22Rv1 (cell line): ENCODE results near the gene MREG.

Experiments
- ZFX ChIP-seq: fragments of 450-650 bp; IDR thresholded peaks from 2 replicates; pipeline ENCODE4 v1.6.1; 2017; ENCODE audit warnings: antibody characterized with exemption, borderline replicate concordance
- TF ChIP-seq, protein P1 (sequence below): fragments of 450-650 bp; IDR thresholded peaks from 2 replicates; pipeline ENCODE4 v1.5.1; 2017; ENCODE audit warnings: mild to moderate bottlenecking

DNA sequence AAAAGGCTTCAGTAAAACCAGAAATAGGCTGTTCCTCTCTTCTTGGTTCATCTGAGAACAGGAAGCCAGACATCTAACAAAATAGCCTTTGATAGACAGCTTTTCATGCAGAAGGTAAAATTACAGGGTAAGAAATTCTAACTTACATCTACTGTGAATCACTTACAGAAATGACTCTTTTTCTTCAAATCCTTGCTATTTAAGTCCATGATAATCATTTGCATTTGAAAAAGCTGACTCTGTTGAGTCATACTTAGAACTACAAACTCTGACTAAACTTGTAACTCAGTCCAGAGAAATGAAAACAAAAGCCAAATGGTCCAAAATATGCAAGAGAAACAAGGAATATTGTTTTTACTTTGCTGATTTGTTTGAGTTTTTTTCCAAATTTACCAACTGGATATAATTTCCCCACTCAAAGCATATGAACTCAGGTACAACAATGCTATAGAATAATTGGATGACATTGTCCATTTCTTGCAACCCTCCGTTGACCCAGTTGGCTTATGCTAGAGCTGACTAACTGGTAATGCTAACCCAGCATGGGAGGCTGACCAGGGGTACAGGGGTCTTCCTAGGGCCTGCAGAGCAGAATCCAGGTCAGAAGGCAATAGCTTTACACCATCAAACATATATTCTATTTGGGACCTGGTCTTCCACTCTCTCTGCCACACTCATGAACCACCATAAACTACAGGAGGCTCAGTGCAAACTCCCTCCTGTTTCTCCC is 18.8 kb upstream of the MREG start:
- TF ChIP-seq, protein P1, sequence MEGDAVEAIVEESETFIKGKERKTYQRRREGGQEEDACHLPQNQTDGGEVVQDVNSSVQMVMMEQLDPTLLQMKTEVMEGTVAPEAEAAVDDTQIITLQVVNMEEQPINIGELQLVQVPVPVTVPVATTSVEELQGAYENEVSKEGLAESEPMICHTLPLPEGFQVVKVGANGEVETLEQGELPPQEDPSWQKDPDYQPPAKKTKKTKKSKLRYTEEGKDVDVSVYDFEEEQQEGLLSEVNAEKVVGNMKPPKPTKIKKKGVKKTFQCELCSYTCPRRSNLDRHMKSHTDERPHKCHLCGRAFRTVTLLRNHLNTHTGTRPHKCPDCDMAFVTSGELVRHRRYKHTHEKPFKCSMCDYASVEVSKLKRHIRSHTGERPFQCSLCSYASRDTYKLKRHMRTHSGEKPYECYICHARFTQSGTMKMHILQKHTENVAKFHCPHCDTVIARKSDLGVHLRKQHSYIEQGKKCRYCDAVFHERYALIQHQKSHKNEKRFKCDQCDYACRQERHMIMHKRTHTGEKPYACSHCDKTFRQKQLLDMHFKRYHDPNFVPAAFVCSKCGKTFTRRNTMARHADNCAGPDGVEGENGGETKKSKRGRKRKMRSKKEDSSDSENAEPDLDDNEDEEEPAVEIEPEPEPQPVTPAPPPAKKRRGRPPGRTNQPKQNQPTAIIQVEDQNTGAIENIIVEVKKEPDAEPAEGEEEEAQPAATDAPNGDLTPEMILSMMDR = no peak
- no peak for TF ChIP-seq ZFX
